Measurements from ENCODE around the gene ADARB2.

DNA sequence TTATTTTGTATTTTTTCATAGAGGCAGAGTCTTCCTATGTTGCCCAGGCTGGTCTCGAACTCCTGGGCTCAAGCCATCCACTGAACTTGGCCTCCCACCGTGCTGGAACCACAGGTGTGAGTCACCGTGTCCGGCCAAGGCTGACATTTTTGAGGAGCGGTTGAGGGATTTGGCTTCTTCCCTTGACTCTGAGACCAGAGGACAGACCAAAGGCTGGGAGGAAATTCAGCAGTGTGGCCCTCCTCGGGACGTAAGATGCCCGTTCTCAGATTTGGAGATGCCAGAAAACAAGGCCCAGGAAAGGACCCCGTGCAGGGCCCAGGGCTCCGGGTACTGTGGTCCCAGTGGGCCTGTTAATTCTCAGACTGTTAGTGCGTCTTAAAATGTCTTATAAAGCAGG lies 535.0 kb downstream of the ADARB2 start:
- no peak for TF ChIP-seq POLR2A (IDR thresholded peaks at IDR 0.05; ENCODE audit: low read depth, low read length)
- TF ChIP-seq POLR2AphosphoS5 (IDR thresholded peaks at IDR 0.05; ENCODE audit: low read length), result no peak
- no peak for TF ChIP-seq JUNB (IDR thresholded peaks at IDR 0.05)

Data from GM12878 (cell line).